Liver (tissue), 9 donors: Measurements from ENCODE around the gene GZMH. TPM values are rescaled to one million over a fixed set of nuclear protein-coding genes. Genes with fewer than 3 reads are reported as not detected.

Source experiments
- DNase-seq: peaks from one replicate; pipeline ENCODE4 v3.0.0-alpha.2; 2017; ENCODE audit warnings: low spot score
- H3K27ac ChIP-seq, 2 donors: one replicate each; pipeline ENCODE4 v1.7.0; 2013; ENCODE audit warnings: inconsistent platforms in 2 of 2, low read length in 2 of 2, control low read depth in 1 of 2, low read depth in 1 of 2, mild to moderate bottlenecking in 1 of 2
- H3K27me3 ChIP-seq, 4 donors: one replicate each; pipeline versions ENCODE4 v1.6.1 to v1.7.0; 2013; ENCODE audit warnings: low read length in 3 of 4, inconsistent platforms in 1 of 4, mild to moderate bottlenecking in 1 of 4, moderate library complexity in 1 of 4; ENCODE audit not compliant: control insufficient read depth in 4 of 4, insufficient read depth in 4 of 4
- H3K36me3 ChIP-seq, 4 donors: one replicate each; pipeline versions ENCODE4 v1.6.1 to v1.7.0; 2013; ENCODE audit warnings: low read length in 3 of 4, mild to moderate bottlenecking in 3 of 4, low read depth in 1 of 4, moderate library complexity in 1 of 4; ENCODE audit not compliant: control insufficient read depth in 4 of 4, insufficient read depth in 3 of 4
- H3K4me1 ChIP-seq, 4 donors: one replicate each; pipeline versions ENCODE4 v1.6.1 to v1.7.0; 2013; ENCODE audit warnings: low read length in 3 of 4, mild to moderate bottlenecking in 3 of 4, moderate library complexity in 1 of 4; ENCODE audit not compliant: control insufficient read depth in 4 of 4, insufficient read depth in 4 of 4
- H3K4me3 ChIP-seq, 3 donors: one replicate each; pipeline versions ENCODE4 v1.6.1 to v1.7.0; 2013; ENCODE audit warnings: low read length in 3 of 3, control low read depth in 1 of 3, low read depth in 1 of 3, mild to moderate bottlenecking in 1 of 3
- H3K9ac ChIP-seq, 2 donors: one replicate each; pipeline ENCODE4 v1.7.0; 2013; ENCODE audit warnings: low read length in 2 of 2, mild to moderate bottlenecking in 2 of 2, moderate library complexity in 2 of 2, control low read depth in 1 of 2, low read depth in 1 of 2
- H3K9me3 ChIP-seq, 4 donors: one replicate each; pipeline versions ENCODE4 v1.6.1 to v1.7.0; 2013; ENCODE audit warnings: low read length in 3 of 4; ENCODE audit not compliant: control insufficient read depth in 4 of 4
- EGR1 ChIP-seq, 2 donors: IDR thresholded peaks; 2 replicates each; pipeline ENCODE4 v1.6.1; 2016 to 2018; ENCODE audit warnings: antibody characterized with exemption in 2 of 2, low read depth in 2 of 2
- FOXA1 ChIP-seq: IDR thresholded peaks from 2 replicates; pipeline ENCODE4 v1.6.1; 2016; ENCODE audit warnings: antibody characterized with exemption
- FOXA2 ChIP-seq: IDR thresholded peaks from 2 replicates; pipeline ENCODE4 v1.6.1; 2016; ENCODE audit warnings: antibody characterized with exemption
- GABPA ChIP-seq, 2 donors: IDR thresholded peaks in 1 of 2; conservative IDR thresholded peaks in 1 of 2; 2 replicates each; pipeline ENCODE4 v1.6.1; 2016; ENCODE audit warnings: antibody characterized with exemption in 2 of 2, mild to moderate bottlenecking in 1 of 2, moderate library complexity in 1 of 2
- HNF4A ChIP-seq, 2 donors: conservative IDR thresholded peaks; 2 replicates each; pipeline ENCODE4 v1.6.1; 2016; ENCODE audit warnings: antibody characterized with exemption in 2 of 2, mild to moderate bottlenecking in 2 of 2
- HNF4G ChIP-seq: IDR thresholded peaks from 2 replicates; pipeline ENCODE4 v1.6.1; 2016; ENCODE audit warnings: antibody characterized with exemption
- JUND ChIP-seq, 2 donors: IDR thresholded peaks; 2 replicates each; pipeline ENCODE4 v1.6.1; 2016; ENCODE audit warnings: antibody characterized with exemption in 2 of 2
- NR2F2 ChIP-seq: IDR thresholded peaks from 2 replicates; pipeline ENCODE4 v1.6.1; 2016; ENCODE audit warnings: antibody characterized with exemption
- RAD21 ChIP-seq, 2 donors: IDR thresholded peaks; 2 replicates each; pipeline ENCODE4 v1.6.1; 2016; ENCODE audit warnings: antibody characterized with exemption in 2 of 2, mild to moderate bottlenecking in 2 of 2
- RXRA ChIP-seq, 2 donors: IDR thresholded peaks; 2 replicates each; pipeline ENCODE4 v1.6.1; 2017 to 2018; ENCODE audit warnings: antibody characterized with exemption in 2 of 2, mild to moderate bottlenecking in 1 of 2
- SP1 ChIP-seq: IDR thresholded peaks from 2 replicates; pipeline ENCODE4 v1.6.1; 2018; ENCODE audit warnings: antibody characterized with exemption, mild to moderate bottlenecking
- YY1 ChIP-seq: IDR thresholded peaks from 2 replicates; pipeline ENCODE4 v1.6.1; 2016; ENCODE audit warnings: antibody characterized with exemption, mild to moderate bottlenecking
- WGBS: extraction: QIAGEN DNeasy Blood & Tissue Kit; methylation state at CpG from one replicate; pipeline ENCODE4 v1.1.7; 2013; 5-methylcytosine and 5-hydroxymethylcytosine counted together
- polyA plus RNA-seq, 2 donors: library from polyadenylated mRNA; stranded (reverse) in 1 of 2; unstranded in 1 of 2; fragments of 200-250 nt in 1 of 2; fragments of >200 nt in 1 of 2; fragmentation: Nextera tagmentation in 1 of 2; extraction: Ambion mirVana in 1 of 2; gene quantifications; one replicate each; pipeline versions ENCODE4 v1.2.1 to v1.2.3, GENCODE V29; 2013 to 2015
- total RNA-seq, 2 donors: library from RNA; depleted of rRNA; stranded (reverse); fragments of >200 nt; gene quantifications; one replicate each; pipeline ENCODE4 v1.2.3, GENCODE V29; 2014
- TF ChIP-seq, protein P1 (sequence below): IDR thresholded peaks from 2 replicates; pipeline ENCODE4 v1.6.1; 2016; ENCODE audit warnings: antibody characterized with exemption
- TF ChIP-seq, protein P2 (sequence below): IDR thresholded peaks from 2 replicates; pipeline ENCODE4 v1.6.1; 2016; ENCODE audit warnings: antibody characterized with exemption
- TF ChIP-seq, protein P3 (sequence below): fragments of 150-350 bp; IDR thresholded peaks from 2 replicates; pipeline ENCODE4 v1.5.1; 2017; ENCODE audit warnings: improper control_type of control experiment, low read depth, low read length; ENCODE audit not compliant: missing input control
- donor health status: healthy.
- donor health status: healthy.
- donor health status: healthy.
- donor health status: healthy.
- donor health status: healthy.

The GZMH gene
- total and polyA plus RNA-seq, 4 donors, result 0.28 to 1.6 (median 0.55) TPM

DNA sequence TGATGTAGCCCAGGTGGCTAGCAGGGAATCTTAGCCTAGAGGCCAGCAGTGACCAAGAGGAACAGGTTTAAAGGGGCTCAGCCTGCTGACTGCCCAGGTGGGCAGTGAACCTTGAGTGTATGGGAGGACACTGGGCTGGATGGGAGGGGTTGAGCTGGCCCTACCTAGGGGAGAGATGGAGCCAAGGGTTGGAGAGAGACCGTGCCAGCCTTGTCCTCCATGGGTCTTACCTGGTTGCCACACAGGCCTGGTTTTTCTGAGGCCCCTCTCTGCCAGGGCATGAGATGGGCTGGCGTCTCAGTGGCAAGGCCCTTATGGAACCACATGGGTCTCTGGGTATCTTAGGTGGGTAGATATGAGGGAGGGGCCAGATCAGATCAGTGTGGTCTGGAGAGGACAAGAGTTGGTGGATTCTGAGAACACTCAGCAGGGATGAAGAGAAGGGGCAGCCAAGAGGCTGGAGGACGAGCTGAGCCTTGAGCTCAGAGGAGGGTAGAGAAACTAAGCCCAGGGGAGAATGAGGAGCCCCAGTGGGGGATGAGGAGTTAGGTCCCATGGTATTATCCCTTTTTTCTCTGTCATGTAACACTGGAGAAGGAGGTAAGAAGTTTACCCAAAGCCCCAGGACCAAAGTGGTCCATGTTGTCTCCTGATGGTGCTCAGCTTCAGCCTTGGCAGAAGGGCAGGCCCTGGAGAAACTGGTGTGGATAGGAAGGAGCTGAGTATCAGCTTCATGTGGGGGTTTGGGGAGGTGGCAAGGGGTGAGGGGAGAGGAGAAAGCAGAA, 20.8 kb upstream of the GZMH start (continued):
- TF ChIP-seq, protein P1, sequence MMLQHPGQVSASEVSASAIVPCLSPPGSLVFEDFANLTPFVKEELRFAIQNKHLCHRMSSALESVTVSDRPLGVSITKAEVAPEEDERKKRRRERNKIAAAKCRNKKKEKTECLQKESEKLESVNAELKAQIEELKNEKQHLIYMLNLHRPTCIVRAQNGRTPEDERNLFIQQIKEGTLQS, result no peak
- TF ChIP-seq, protein P2, sequence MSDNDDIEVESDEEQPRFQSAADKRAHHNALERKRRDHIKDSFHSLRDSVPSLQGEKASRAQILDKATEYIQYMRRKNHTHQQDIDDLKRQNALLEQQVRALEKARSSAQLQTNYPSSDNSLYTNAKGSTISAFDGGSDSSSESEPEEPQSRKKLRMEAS, result no peak
- TF ChIP-seq YY1 (no peak), NR2F2 (no peak), SP1 (no peak), FOXA1 (no peak)

DNA sequence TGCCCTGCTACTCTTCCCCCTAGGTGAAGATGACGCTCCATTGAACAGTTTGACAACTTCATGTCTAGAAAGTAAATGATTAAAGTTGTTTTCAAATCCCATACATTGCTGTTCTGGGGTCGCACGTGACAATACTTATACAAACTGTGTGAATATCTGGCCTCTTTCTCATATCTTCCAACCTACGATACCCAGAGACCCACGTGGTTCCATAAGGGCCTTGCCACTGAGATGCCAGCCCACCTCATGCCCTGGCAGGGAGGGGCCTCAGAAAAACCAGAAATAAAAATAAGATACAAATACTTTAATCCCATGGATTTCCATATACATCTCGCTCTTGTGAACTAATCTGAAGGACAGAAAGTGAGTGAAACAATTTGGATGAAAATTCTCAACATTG, 20.0 kb upstream of the GZMH start:
- Histone ChIP-seq H3K36me3 (no peaks in the 10 kb centered on the region), H3K4me1 (no peaks in the 10 kb centered on the region), H3K27me3 (no peaks in the 10 kb centered on the region), H3K4me3 (no peak overlapping the region), H3K9me3 (no peaks in the 10 kb centered on the region), H3K9ac (no peak overlapping the region), H3K27ac (no peak overlapping the region)
- no peak for TF ChIP-seq HNF4G
- TF ChIP-seq GABPA (IDR thresholded peaks at IDR 0.05 in 1 of 2, conservative IDR thresholded peaks at IDR 0.05 in 1 of 2), result no peak
- no peak for TF ChIP-seq EGR1 (IDR thresholded peaks at IDR 0.05; ENCODE audit: low read depth in 2 of 2)
- TF ChIP-seq, protein P3, sequence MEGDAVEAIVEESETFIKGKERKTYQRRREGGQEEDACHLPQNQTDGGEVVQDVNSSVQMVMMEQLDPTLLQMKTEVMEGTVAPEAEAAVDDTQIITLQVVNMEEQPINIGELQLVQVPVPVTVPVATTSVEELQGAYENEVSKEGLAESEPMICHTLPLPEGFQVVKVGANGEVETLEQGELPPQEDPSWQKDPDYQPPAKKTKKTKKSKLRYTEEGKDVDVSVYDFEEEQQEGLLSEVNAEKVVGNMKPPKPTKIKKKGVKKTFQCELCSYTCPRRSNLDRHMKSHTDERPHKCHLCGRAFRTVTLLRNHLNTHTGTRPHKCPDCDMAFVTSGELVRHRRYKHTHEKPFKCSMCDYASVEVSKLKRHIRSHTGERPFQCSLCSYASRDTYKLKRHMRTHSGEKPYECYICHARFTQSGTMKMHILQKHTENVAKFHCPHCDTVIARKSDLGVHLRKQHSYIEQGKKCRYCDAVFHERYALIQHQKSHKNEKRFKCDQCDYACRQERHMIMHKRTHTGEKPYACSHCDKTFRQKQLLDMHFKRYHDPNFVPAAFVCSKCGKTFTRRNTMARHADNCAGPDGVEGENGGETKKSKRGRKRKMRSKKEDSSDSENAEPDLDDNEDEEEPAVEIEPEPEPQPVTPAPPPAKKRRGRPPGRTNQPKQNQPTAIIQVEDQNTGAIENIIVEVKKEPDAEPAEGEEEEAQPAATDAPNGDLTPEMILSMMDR, result no peak
- TF ChIP-seq FOXA2, result no peak
- TF ChIP-seq RXRA (IDR thresholded peaks at IDR 0.05), result no peak
- DNase-seq, result no peak
- 84% methylated on average over 6 of the region's 6 CpGs for WGBS

DNA sequence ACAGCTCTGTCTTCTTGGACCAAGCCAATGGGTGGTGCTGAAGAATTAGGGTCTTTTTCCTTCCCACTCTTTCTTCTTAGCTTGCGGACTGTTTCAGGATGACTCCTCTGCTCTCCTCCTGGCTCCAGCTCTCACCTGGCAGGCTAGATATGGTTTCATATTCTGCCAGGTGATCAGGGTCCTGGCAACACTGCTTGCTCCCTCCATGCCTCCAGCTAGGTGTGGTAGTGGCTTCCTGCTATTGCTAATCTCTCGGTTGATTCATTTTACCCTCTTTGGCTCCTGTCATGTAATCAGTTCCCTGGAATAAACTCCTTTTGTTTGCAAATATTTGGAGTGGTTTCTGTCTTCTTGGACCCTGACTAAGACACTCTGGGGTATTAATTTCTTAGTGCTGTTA, 4.3 kb upstream of the GZMH start:
- WGBS, result 88% methylated on average over 2 of the region's 2 CpGs
- no peak overlapping the region for H3K27ac ChIP-seq

DNA sequence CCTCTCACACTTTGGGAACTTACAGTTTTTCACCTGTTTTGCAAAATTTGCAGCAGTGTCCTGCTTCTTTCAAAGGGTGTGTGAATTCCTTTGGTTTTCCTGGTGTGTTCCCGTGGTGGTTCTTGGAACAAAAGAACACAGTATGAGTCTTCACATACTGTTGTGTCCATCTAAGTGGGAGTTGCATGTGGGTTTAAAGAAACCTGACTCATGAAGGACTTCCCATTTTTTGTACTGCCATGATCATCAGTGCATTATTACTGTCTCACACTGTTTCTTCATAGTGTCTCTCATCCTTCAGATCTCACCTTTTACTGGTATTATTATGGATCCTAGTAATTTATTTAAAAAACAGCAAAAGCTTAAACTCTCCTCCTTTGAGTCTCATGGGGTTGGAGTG, 3.8 kb upstream of the GZMH start:
- Histone ChIP-seq H3K4me3 (no peak overlapping the region), H3K27me3 (no peaks in the 10 kb centered on the region), H3K36me3 (no peaks in the 10 kb centered on the region), H3K9ac (no peak overlapping the region), H3K9me3 (no peaks in the 10 kb centered on the region), H3K4me1 (no peaks in the 10 kb centered on the region), H3K27ac (no peak overlapping the region)
- TF ChIP-seq JUND (IDR thresholded peaks at IDR 0.05) (no peak), RAD21 (IDR thresholded peaks at IDR 0.05) (no peak), NR2F2 (no peak), RXRA (IDR thresholded peaks at IDR 0.05) (no peak)
- TF ChIP-seq, protein P1, result no peak
- WGBS, result 69% methylated on average over 1 of the region's 1 CpG
- DNase-seq, result no peak

More for the DNA sequence above, 4.3 kb upstream of the GZMH start:
- Histone ChIP-seq H3K4me1 (no peaks in the 10 kb centered on the region), H3K36me3 (no peaks in the 10 kb centered on the region), H3K9ac (no peak overlapping the region), H3K4me3 (no peak overlapping the region), H3K9me3 (no peaks in the 10 kb centered on the region), H3K27me3 (no peaks in the 10 kb centered on the region)
- TF ChIP-seq YY1, result no peak
- no peak for TF ChIP-seq RAD21 (IDR thresholded peaks at IDR 0.05)
- no peak for TF ChIP-seq HNF4A (conservative IDR thresholded peaks at IDR 0.05)
- no peak for TF ChIP-seq EGR1 (IDR thresholded peaks at IDR 0.05; ENCODE audit: low read depth in 2 of 2)
- no peak for DNase-seq
